LHCN-M2 (cell line): ENCODE data around the gene SPIRE1. TPM values are rescaled to one million over a fixed set of nuclear protein-coding genes. Genes with fewer than 3 reads are reported as not detected.

Experiments
- DNase-seq: peaks from one replicate; pipeline ENCODE4 v3.0.0-alpha.2; 2012; ENCODE audit warnings: low read depth
- total RNA-seq: library from RNA; depleted of rRNA; stranded (reverse); fragments of >200 nt; gene quantifications from 2 replicates; pipeline ENCODE4 v1.2.3, GENCODE V29; 2014

The SPIRE1 gene
- total RNA-seq, 1 experiment from 2014 or later, result 26.0 TPM

GRCh38 chr18:12449051-12449785 is 208.7 kb downstream of the SPIRE1 start:
- DNase-seq, result no peak

- no peak for DNase-seq
These were observed 212.4 kb downstream of the SPIRE1 start for GRCh38 chr18:12445554-12445953.

- DNase-seq, result no peak
These were observed 214.4 kb downstream of the SPIRE1 start for GRCh38 chr18:12443551-12443950.

- DNase-seq, result peak; percentile 13
These were observed 215.0 kb downstream of the SPIRE1 start for GRCh38 chr18:12442946-12443345.

- DNase-seq, result no peak
These were observed 216.4 kb downstream of the SPIRE1 start for GRCh38 chr18:12441475-12442034.

- no peak for DNase-seq
These were observed 219.7 kb downstream of the SPIRE1 start for GRCh38 chr18:12438257-12438656.

- DNase-seq, result no peak
These were observed 222.0 kb downstream of the SPIRE1 start for GRCh38 chr18:12435867-12436266.

- DNase-seq, result no peak
These were observed 223.4 kb downstream of the SPIRE1 start for GRCh38 chr18:12434541-12434929.

- no peak for DNase-seq
These were observed 223.9 kb downstream of the SPIRE1 start for GRCh38 chr18:12433829-12434540.

GRCh38 chr18:12432881-12433280 is 225.0 kb downstream of the SPIRE1 start:
- DNase-seq, result no peak

GRCh38 chr18:12432196-12432595 is 225.7 kb downstream of the SPIRE1 start:
- DNase-seq, result no peak

GRCh38 chr18:12431561-12431960 is 226.3 kb downstream of the SPIRE1 start:
- no peak for DNase-seq

- DNase-seq, result no peak
These were observed 227.5 kb downstream of the SPIRE1 start for GRCh38 chr18:12430137-12430990.

GRCh38 chr18:12429556-12429955 is 228.4 kb downstream of the SPIRE1 start:
- DNase-seq, result no peak

GRCh38 chr18:12428923-12429322 is 229.0 kb downstream of the SPIRE1 start:
- no peak for DNase-seq

GRCh38 chr18:12426924-12427323 is 231.0 kb downstream of the SPIRE1 start:
- DNase-seq, result no peak

GRCh38 chr18:12424252-12424651 is 233.7 kb downstream of the SPIRE1 start:
- DNase-seq, result no peak

GRCh38 chr18:12423820-12424219 is 234.1 kb downstream of the SPIRE1 start:
- no peak for DNase-seq

GRCh38 chr18:12423393-12423792 is 234.5 kb downstream of the SPIRE1 start:
- DNase-seq, result no peak

GRCh38 chr18:12422936-12423335 is 235.0 kb downstream of the SPIRE1 start:
- peak; percentile 26 for DNase-seq

GRCh38 chr18:12421732-12422131 is 236.2 kb downstream of the SPIRE1 start:
- no peak for DNase-seq
